ENCODE data around the gene ADRA1B. TPM values are rescaled to one million over a fixed set of nuclear protein-coding genes. Genes with fewer than 3 reads are reported as not detected.

ADRA1B gene
- total and polyA plus RNA-seq, 2 of the 8 experiments (the other 6 are each of a cell fraction or from before 2014, with no cell fraction given) = not detected

DNA sequence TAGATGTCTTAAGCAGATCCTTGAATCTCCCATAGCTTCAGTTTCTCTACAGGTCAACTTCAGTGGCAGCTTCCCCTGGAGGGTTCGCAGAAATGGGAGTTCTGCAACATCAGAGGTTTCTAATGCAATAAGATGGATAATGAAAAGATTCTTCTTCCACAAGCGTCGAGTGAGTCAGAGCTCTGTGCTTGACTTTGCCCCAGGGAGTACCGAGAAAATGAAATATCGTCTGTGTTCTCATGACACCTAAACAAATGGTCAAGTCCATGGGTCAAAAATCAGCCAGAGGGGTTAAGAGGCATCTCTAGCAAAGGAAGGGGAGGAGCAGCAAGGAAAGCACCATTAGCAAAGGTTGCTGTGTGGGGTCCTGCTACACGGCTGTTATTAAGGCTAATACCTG, 3.2 kb upstream of the ADRA1B start:
- Histone ChIP-seq H3K9ac (replicated peaks in 1 of 4; ENCODE audit: extremely low read depth in 1 of 4, low read depth in 3 of 4, low read length in 3 of 4) (no peak overlapping the region), H3K4ac (replicated peaks; ENCODE audit: insufficient read length, low read depth, low read length) (no peak overlapping the region), H3K18ac (ENCODE audit: extremely low read depth, low read length) (no peak overlapping the region), H3K4me3 (ENCODE audit: extremely low read depth in 1 of 4, insufficient read depth in 2 of 4, low read depth in 3 of 4, low read length in 4 of 4) (no peak overlapping the region), H3K9me3 (ENCODE audit: insufficient read depth in 2 of 2, low read depth in 1 of 2, low read length in 1 of 2) (no peaks in the 10 kb centered on the region), H3K4me2 (ENCODE audit: insufficient read depth in 1 of 2, low read depth in 2 of 2, low read length in 2 of 2) (no peak overlapping the region), H2BK5ac (ENCODE audit: low read depth, low read length) (no peak overlapping the region), H4K8ac (ENCODE audit: extremely low read depth, insufficient read depth, low read length) (no peak overlapping the region), H3K14ac (ENCODE audit: insufficient read length) (no peak overlapping the region), H3K23me2 (ENCODE audit: low read depth, low read length) (peaks cover 5% of the 10 kb centered on the region; the same call in 1 of the 2 replicates), H3K27ac (ENCODE audit: low read depth, low read length) (no peak overlapping the region), H2AFZ (ENCODE audit: low read length) (no peak overlapping the region), H3K79me2 (ENCODE audit: control insufficient read depth in 1 of 2, insufficient read depth in 2 of 2, low read length in 2 of 2) (no peaks in the 10 kb centered on the region), H4K20me1 (replicated peaks in 1 of 2; ENCODE audit: control insufficient read depth in 1 of 2, insufficient read depth in 2 of 2, low read length in 2 of 2) (no peaks in the 10 kb centered on the region), H3K79me1 (ENCODE audit: low read depth, low read length) (no peaks in the 10 kb centered on the region), H3K27me3 (replicated peaks in 1 of 4; ENCODE audit: control insufficient read depth in 3 of 4, extremely low read depth in 1 of 4, insufficient read depth in 3 of 4, low read length in 3 of 4) (peaks cover 6 to 34% (median 25%) of the 10 kb centered on the region in 4 experiments), H2BK12ac (ENCODE audit: low read depth, low read length) (no peak overlapping the region), H4K91ac (replicated peaks; ENCODE audit: insufficient read length, low read length) (no peak overlapping the region), H2AK5ac (ENCODE audit: low read depth, low read length) (no peak overlapping the region), H3K4me1 (replicated peaks in 1 of 4; ENCODE audit: control insufficient read depth in 3 of 4, insufficient read depth in 4 of 4, low read length in 3 of 4) (peaks cover 0 to 4% (median 2%) of the 10 kb centered on the region in 4 experiments; a peak in 3 of 7 replicates), H3K23ac (ENCODE audit: insufficient read length) (no peak overlapping the region), H4K5ac (ENCODE audit: insufficient read length, low read depth, low read length) (no peak overlapping the region), H3K36me3 (ENCODE audit: control insufficient read depth in 2 of 4, insufficient read depth in 4 of 4, low read length in 3 of 4) (no peaks in the 10 kb centered on the region), H2BK20ac (ENCODE audit: low read length) (no peak overlapping the region), H3K56ac (replicated peaks; ENCODE audit: insufficient read length, low read depth, low read length) (no peak overlapping the region), H2BK120ac (replicated peaks; ENCODE audit: low read depth, low read length) (no peak overlapping the region), H2BK15ac (ENCODE audit: low read length) (no peak overlapping the region)
- DNase-seq (ENCODE audit: low read depth in 1 of 2, low spot score in 2 of 2) = no peak
- POLR2A ChIA-PET (ENCODE audit: partially characterized antibody) = no interaction called here
- 87% methylated on average over 6 of the region's 6 CpGs; no CpG with 5 or more reads in 1 of the 2 experiments for WGBS, 2 experiments (ENCODE audit: extremely low coverage in 1 of 2, insufficient coverage in 1 of 2, insufficient read length in 1 of 2, insufficient replicate concordance in 2 of 2, low coverage in 1 of 2, low lambda C conversion rate in 2 of 2, missing lambda C conversion rate in 1 of 2)
- no peak for FAIRE-seq
- CTCF ChIA-PET (ENCODE audit: partially characterized antibody) = interaction anchor here (1.2 to 6.3 kb wide), 11 partner anchors 9 to 470 kb away, joined by 4 to 49 read pairs (median 7); no protein-coding TSS in a partner anchor
- TF ChIP-seq FOSL1 (IDR thresholded peaks at IDR 0.05; ENCODE audit: insufficient read depth, low read depth, low read length) (no peak), CTBP2 (IDR thresholded peaks at IDR 0.05; ENCODE audit: borderline replicate concordance, insufficient read depth, insufficient read length, low read length) (no peak), NRF1 (IDR thresholded peaks at IDR 0.05; ENCODE audit: low read depth, low read length) (no peak), SP1 (IDR thresholded peaks at IDR 0.05; ENCODE audit: low read depth, low read length) (no peak), PHF8 (conservative IDR thresholded peaks at IDR 0.05; ENCODE audit: low read depth, low read length) (no peak), TEAD4 (IDR thresholded peaks at IDR 0.05; ENCODE audit: low read depth, low read length) (no peak), CHD2 (IDR thresholded peaks at IDR 0.05; ENCODE audit: low read length) (no peak), HDAC2 (IDR thresholded peaks at IDR 0.05; ENCODE audit: borderline replicate concordance in 1 of 2, low read depth in 2 of 2, low read length in 2 of 2) (no peak), CHD1 (IDR thresholded peaks at IDR 0.05; ENCODE audit: low read depth, low read length) (no peak), BACH1 (IDR thresholded peaks at IDR 0.05; ENCODE audit: low read length) (no peak)
- TF ChIP-seq, protein P1, sequence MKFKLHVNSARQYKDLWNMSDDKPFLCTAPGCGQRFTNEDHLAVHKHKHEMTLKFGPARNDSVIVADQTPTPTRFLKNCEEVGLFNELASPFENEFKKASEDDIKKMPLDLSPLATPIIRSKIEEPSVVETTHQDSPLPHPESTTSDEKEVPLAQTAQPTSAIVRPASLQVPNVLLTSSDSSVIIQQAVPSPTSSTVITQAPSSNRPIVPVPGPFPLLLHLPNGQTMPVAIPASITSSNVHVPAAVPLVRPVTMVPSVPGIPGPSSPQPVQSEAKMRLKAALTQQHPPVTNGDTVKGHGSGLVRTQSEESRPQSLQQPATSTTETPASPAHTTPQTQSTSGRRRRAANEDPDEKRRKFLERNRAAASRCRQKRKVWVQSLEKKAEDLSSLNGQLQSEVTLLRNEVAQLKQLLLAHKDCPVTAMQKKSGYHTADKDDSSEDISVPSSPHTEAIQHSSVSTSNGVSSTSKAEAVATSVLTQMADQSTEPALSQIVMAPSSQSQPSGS (IDR thresholded peaks at IDR 0.05; ENCODE audit: low read length) = no peak
- TF ChIP-seq, protein P2, sequence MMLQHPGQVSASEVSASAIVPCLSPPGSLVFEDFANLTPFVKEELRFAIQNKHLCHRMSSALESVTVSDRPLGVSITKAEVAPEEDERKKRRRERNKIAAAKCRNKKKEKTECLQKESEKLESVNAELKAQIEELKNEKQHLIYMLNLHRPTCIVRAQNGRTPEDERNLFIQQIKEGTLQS (IDR thresholded peaks at IDR 0.05; ENCODE audit: insufficient read depth, low read depth, low read length) = no peak
